ENCODE measurements around the gene KCNMA1. TPM values are rescaled to one million over a fixed set of nuclear protein-coding genes. Genes with fewer than 3 reads are reported as not detected.

The KCNMA1 gene
- total and polyA plus RNA-seq, 4 donors = 36.2 to 95.0 (median 54.3) TPM

GRCh38 chr10:77304192-77304591 is 333.4 kb downstream of the KCNMA1 start:
- Histone ChIP-seq H3K36me3 (ENCODE audit: control insufficient read depth, insufficient read depth, low read length) (no peaks in the 10 kb centered on the region), H3K4me3 (ENCODE audit: low read depth, low read length) (no peak overlapping the region), H3K9me3 (ENCODE audit: control insufficient read depth, insufficient read depth, low read length) (no peaks in the 10 kb centered on the region), H3K4me1 (ENCODE audit: control insufficient read depth, insufficient read depth, low read length) (no peaks in the 10 kb centered on the region), H3K27ac (ENCODE audit: low read depth, low read length) (no peak overlapping the region), H3K27me3 (ENCODE audit: control insufficient read depth, insufficient read depth, low read length) (no peaks in the 10 kb centered on the region)
- 100% methylated on average over 2 of the region's 3 CpGs for WGBS (ENCODE audit: insufficient coverage)
- DNase-seq (ENCODE audit: low read depth in 4 of 6, low spot score in 6 of 6) = no peak

GRCh38 chr10:77301305-77301730 is 336.3 kb downstream of the KCNMA1 start:
- no peaks in the 10 kb centered on the region for H3K36me3 ChIP-seq (ENCODE audit: control insufficient read depth, insufficient read depth, low read length)
- no CpG with 5 or more reads among the region's 3 CpGs for WGBS (ENCODE audit: insufficient coverage)
- no peak overlapping the region for H3K27ac ChIP-seq (ENCODE audit: low read depth, low read length)
- H3K4me1 ChIP-seq (ENCODE audit: control insufficient read depth, insufficient read depth, low read length) = no peaks in the 10 kb centered on the region
- DNase-seq (ENCODE audit: low read depth in 4 of 6, low spot score in 6 of 6) = no peak
- no peak overlapping the region for H3K4me3 ChIP-seq (ENCODE audit: low read depth, low read length)
- H3K27me3 ChIP-seq (ENCODE audit: control insufficient read depth, insufficient read depth, low read length) = no peaks in the 10 kb centered on the region
- no peaks in the 10 kb centered on the region for H3K9me3 ChIP-seq (ENCODE audit: control insufficient read depth, insufficient read depth, low read length)

GRCh38 chr10:77300682-77301302 is 336.8 kb downstream of the KCNMA1 start:
- Histone ChIP-seq H3K9me3 (ENCODE audit: control insufficient read depth, insufficient read depth, low read length) (no peaks in the 10 kb centered on the region), H3K27me3 (ENCODE audit: control insufficient read depth, insufficient read depth, low read length) (no peaks in the 10 kb centered on the region), H3K4me3 (ENCODE audit: low read depth, low read length) (no peak overlapping the region), H3K36me3 (ENCODE audit: control insufficient read depth, insufficient read depth, low read length) (no peaks in the 10 kb centered on the region), H3K27ac (ENCODE audit: low read depth, low read length) (no peak overlapping the region), H3K4me1 (ENCODE audit: control insufficient read depth, insufficient read depth, low read length) (no peaks in the 10 kb centered on the region)
- 92% methylated on average over 2 of the region's 3 CpGs for WGBS (ENCODE audit: insufficient coverage)
- no peak for DNase-seq (ENCODE audit: low read depth in 4 of 6, low spot score in 6 of 6)

- Histone ChIP-seq H3K27ac (ENCODE audit: low read depth, low read length) (no peak overlapping the region), H3K36me3 (ENCODE audit: control insufficient read depth, insufficient read depth, low read length) (no peaks in the 10 kb centered on the region), H3K9me3 (ENCODE audit: control insufficient read depth, insufficient read depth, low read length) (no peaks in the 10 kb centered on the region), H3K27me3 (ENCODE audit: control insufficient read depth, insufficient read depth, low read length) (no peaks in the 10 kb centered on the region), H3K4me1 (ENCODE audit: control insufficient read depth, insufficient read depth, low read length) (no peaks in the 10 kb centered on the region), H3K4me3 (ENCODE audit: low read depth, low read length) (no peak overlapping the region)
- no peak for DNase-seq (ENCODE audit: low read depth in 4 of 6, low spot score in 6 of 6)
- 68% methylated on average over 7 of the region's 7 CpGs for WGBS (ENCODE audit: insufficient coverage)
Observed at GRCh38 chr10:77299320-77299719, 338.3 kb downstream of the KCNMA1 start.

GRCh38 chr10:77297393-77297739 is 340.2 kb downstream of the KCNMA1 start:
- H3K4me3 ChIP-seq (ENCODE audit: low read depth, low read length) = no peak overlapping the region
- H3K9me3 ChIP-seq (ENCODE audit: control insufficient read depth, insufficient read depth, low read length) = no peaks in the 10 kb centered on the region
- WGBS (ENCODE audit: insufficient coverage) = no CpG with 5 or more reads among the region's 5 CpGs
- H3K36me3 ChIP-seq (ENCODE audit: control insufficient read depth, insufficient read depth, low read length) = no peaks in the 10 kb centered on the region
- H3K4me1 ChIP-seq (ENCODE audit: control insufficient read depth, insufficient read depth, low read length) = no peaks in the 10 kb centered on the region
- no peak for DNase-seq (ENCODE audit: low read depth in 4 of 6, low spot score in 6 of 6)
- H3K27ac ChIP-seq (ENCODE audit: low read depth, low read length) = no peak overlapping the region
- H3K27me3 ChIP-seq (ENCODE audit: control insufficient read depth, insufficient read depth, low read length) = no peaks in the 10 kb centered on the region

GRCh38 chr10:77296534-77297392 is 340.8 kb downstream of the KCNMA1 start:
- no peak for DNase-seq (ENCODE audit: low read depth in 4 of 6, low spot score in 6 of 6)
- H3K27ac ChIP-seq (ENCODE audit: low read depth, low read length) = no peak overlapping the region
- H3K4me3 ChIP-seq (ENCODE audit: low read depth, low read length) = no peak overlapping the region
- WGBS (ENCODE audit: insufficient coverage) = 60% methylated on average over 1 of the region's 7 CpGs
- no peaks in the 10 kb centered on the region for H3K36me3 ChIP-seq (ENCODE audit: control insufficient read depth, insufficient read depth, low read length)
- no peaks in the 10 kb centered on the region for H3K9me3 ChIP-seq (ENCODE audit: control insufficient read depth, insufficient read depth, low read length)
- H3K4me1 ChIP-seq (ENCODE audit: control insufficient read depth, insufficient read depth, low read length) = no peaks in the 10 kb centered on the region
- H3K27me3 ChIP-seq (ENCODE audit: control insufficient read depth, insufficient read depth, low read length) = no peaks in the 10 kb centered on the region

GRCh38 chr10:77293773-77294172 is 343.8 kb downstream of the KCNMA1 start:
- WGBS (ENCODE audit: insufficient coverage) = 50% methylated on average over 6 of the region's 7 CpGs

GRCh38 chr10:77293347-77293746 is 344.3 kb downstream of the KCNMA1 start:
- no peak overlapping the region for H3K27ac ChIP-seq (ENCODE audit: low read depth, low read length)
- H3K4me3 ChIP-seq (ENCODE audit: low read depth, low read length) = no peak overlapping the region
- H3K9me3 ChIP-seq (ENCODE audit: control insufficient read depth, insufficient read depth, low read length) = no peaks in the 10 kb centered on the region
- no peaks in the 10 kb centered on the region for H3K36me3 ChIP-seq (ENCODE audit: control insufficient read depth, insufficient read depth, low read length)
- H3K27me3 ChIP-seq (ENCODE audit: control insufficient read depth, insufficient read depth, low read length) = no peaks in the 10 kb centered on the region
- no peaks in the 10 kb centered on the region for H3K4me1 ChIP-seq (ENCODE audit: control insufficient read depth, insufficient read depth, low read length)
- DNase-seq (ENCODE audit: low read depth in 4 of 6, low spot score in 6 of 6) = no peak
- 78% methylated on average over 2 of the region's 2 CpGs for WGBS (ENCODE audit: insufficient coverage)

More at GRCh38 chr10:77293773-77294172, 343.8 kb downstream of the KCNMA1 start:
- Histone ChIP-seq H3K27me3 (ENCODE audit: control insufficient read depth, insufficient read depth, low read length) (no peaks in the 10 kb centered on the region), H3K27ac (ENCODE audit: low read depth, low read length) (no peak overlapping the region), H3K4me3 (ENCODE audit: low read depth, low read length) (no peak overlapping the region), H3K36me3 (ENCODE audit: control insufficient read depth, insufficient read depth, low read length) (no peaks in the 10 kb centered on the region), H3K9me3 (ENCODE audit: control insufficient read depth, insufficient read depth, low read length) (no peaks in the 10 kb centered on the region), H3K4me1 (ENCODE audit: control insufficient read depth, insufficient read depth, low read length) (no peaks in the 10 kb centered on the region)
- DNase-seq (ENCODE audit: low read depth in 4 of 6, low spot score in 6 of 6) = peak in 1 of 6 donors; percentile 55

- no peaks in the 10 kb centered on the region for H3K36me3 ChIP-seq (ENCODE audit: control insufficient read depth, insufficient read depth, low read length)
- peaks cover 2% of the 10 kb centered on the region for H3K4me1 ChIP-seq (ENCODE audit: control insufficient read depth, insufficient read depth, low read length)
- no peak for DNase-seq (ENCODE audit: low read depth in 4 of 6, low spot score in 6 of 6)
- 95% methylated on average over 4 of the region's 10 CpGs for WGBS (ENCODE audit: insufficient coverage)
- H3K27ac ChIP-seq (ENCODE audit: low read depth, low read length) = no peak overlapping the region
- no peaks in the 10 kb centered on the region for H3K27me3 ChIP-seq (ENCODE audit: control insufficient read depth, insufficient read depth, low read length)
- no peak overlapping the region for H3K4me3 ChIP-seq (ENCODE audit: low read depth, low read length)
- H3K9me3 ChIP-seq (ENCODE audit: control insufficient read depth, insufficient read depth, low read length) = no peaks in the 10 kb centered on the region
Observed at GRCh38 chr10:77291596-77292505, 345.8 kb downstream of the KCNMA1 start.

All from spinal cord (tissue), 10 donors.